ENCODE measurements around the gene USP12. TPM values are rescaled to one million over a fixed set of nuclear protein-coding genes. Genes with fewer than 3 reads are reported as not detected.

The USP12 gene
- total RNA-seq, 4 donors from 2014 or later: 19.2 to 33.7 (median 25.9) TPM

- TF ChIP-seq POLR2A (IDR thresholded peaks at IDR 0.05) (no peak), CTCF (IDR thresholded peaks at IDR 0.05) (no peak)
- H3K4me3 ChIP-seq (replicated peaks in 1 of 3): no peak overlapping the region
- intact Hi-C loops (cut with DNase I): no loop called here
These were observed 5.1 kb upstream of the USP12 start for GRCh38 chr13:27176470-27177410.

DNA sequence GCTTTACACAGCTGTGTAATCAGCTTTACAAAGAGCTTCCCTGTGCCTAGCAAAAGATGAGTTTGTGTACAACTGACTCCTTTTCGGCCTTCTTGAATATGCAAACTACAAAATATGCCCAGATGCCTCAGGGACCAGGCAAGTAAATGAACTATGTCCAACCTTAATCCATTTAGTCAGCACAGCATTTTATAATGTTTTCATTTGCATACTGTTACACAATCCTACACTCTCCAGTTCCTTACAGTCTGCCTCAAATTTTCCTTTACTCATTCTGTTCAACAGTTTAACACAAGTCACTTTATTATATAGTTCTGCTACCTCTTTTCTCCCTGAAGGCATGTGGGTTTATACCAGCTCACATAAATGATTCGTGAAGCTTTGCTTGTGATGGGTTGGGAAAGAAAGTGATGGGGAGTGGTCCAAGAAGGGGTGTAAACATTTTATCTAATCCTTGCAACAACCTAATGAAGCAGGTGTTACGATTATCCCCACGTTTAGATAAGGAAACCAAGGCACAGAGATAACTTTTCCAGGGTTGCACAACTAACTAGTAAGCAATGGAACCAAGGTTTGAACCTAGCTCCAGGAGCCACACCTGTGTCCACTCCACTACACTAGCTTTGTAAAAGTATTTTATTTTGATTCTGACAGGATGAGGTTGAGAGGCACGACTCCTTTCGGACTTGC is 3.3 kb upstream of the USP12 start:
- Histone ChIP-seq H3K9me3 (no peaks in the 10 kb centered on the region), H3K27me3 (no peaks in the 10 kb centered on the region), H3K4me1 (peaks cover 5 to 8% of the 10 kb centered on the region in 2 donors), H3K27ac (no peak overlapping the region), H3K4me3 (replicated peaks in 1 of 3) (no peak overlapping the region), H3K36me3 (no peaks in the 10 kb centered on the region)
- 73 to 79% methylated on average over 6 of the region's 6 CpGs for WGBS, 2 donors
- intact Hi-C loops (cut with DNase I): loop anchor here (5.0 kb wide), 1 partner anchor 97 kb away; the partner anchor contains the start of gene RASL11A
- DNase-seq: no peak
- no peak for TF ChIP-seq POLR2A (IDR thresholded peaks at IDR 0.05)
- TF ChIP-seq CTCF (IDR thresholded peaks at IDR 0.05): no peak

More at GRCh38 chr13:27176470-27177410, 5.1 kb upstream of the USP12 start:
- Histone ChIP-seq H3K9me3 (no peaks in the 10 kb centered on the region), H3K27me3 (no peaks in the 10 kb centered on the region), H3K27ac (no peak overlapping the region), H3K36me3 (no peaks in the 10 kb centered on the region), H3K4me1 (no peaks in the 10 kb centered on the region)
- no peak for DNase-seq
- 81 to 85% methylated on average over 8 of the region's 8 CpGs for WGBS, 2 donors

- intact Hi-C loops (cut with DNase I): loop anchor here (5.0 kb wide), 1 partner anchor 100 kb away; the partner anchor contains the start of gene RASL11A
These were observed 858 bp upstream of the USP12 start for GRCh38 chr13:27172495-27172842.

DNA sequence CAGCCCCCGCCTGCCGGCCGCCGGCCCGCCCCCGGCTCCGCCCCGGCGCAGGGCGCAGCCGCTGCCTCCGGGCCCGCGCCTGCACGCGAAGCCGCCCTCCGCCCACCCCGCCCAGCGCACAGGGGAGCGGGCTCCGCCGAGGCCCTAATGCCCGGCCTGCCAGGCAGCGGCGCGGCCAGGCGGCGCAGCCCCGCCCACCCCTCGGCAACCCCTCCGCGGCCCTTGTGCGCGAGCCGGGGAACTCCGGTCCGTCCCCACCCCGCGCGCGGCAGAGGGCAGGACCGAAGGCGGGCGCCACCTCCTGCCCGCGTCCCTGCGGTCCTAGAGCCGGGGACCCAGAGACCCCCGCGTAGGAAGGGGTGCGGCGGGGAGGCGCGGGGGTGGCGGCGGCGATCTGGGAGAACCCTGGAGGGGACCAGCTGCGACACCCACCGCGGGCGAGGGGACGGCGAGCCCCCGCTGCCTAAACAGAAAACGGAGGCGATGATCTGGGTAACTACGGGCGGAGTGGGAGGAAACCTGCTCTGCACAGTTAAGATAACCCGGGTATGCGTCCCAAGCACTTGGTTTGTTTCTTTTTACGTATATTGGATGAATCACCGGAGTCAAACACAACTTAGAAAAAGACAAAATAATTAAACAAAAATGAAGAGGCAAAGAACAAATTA is 350 bp upstream of the USP12 start:
- Histone ChIP-seq H3K4me1 (peaks cover 27 to 28% of the 10 kb centered on the region in 2 donors), H3K27me3 (no peaks in the 10 kb centered on the region), H3K27ac (peak overlapping the region; percentile 71 to 94 (median 89)), H3K36me3 (no peaks in the 10 kb centered on the region), H3K4me3 (replicated peaks in 1 of 3) (peak overlapping the region; percentile 53 to 93 (median 83)), H3K9me3 (no peaks in the 10 kb centered on the region)
- TF ChIP-seq CTCF (IDR thresholded peaks at IDR 0.05) (peak in 2 of 6 experiments; percentile 17 to 18), POLR2A (IDR thresholded peaks at IDR 0.05) (peak in 1 of 2 donors; percentile 24)
- intact Hi-C loops (cut with DNase I): loop anchor here (5.0 kb wide), 1 partner anchor 100 kb away; the partner anchor contains the start of gene RASL11A
- WGBS, 2 donors: 0% methylated on average over 14 to 23 of the region's 73 CpGs
- DNase-seq: peak; percentile 94 to 95

More at GRCh38 chr13:27172495-27172842, 858 bp upstream of the USP12 start:
- Histone ChIP-seq H3K27ac (peak overlapping the region; percentile 71 to 94 (median 89)), H3K4me1 (peaks cover 27 to 28% of the 10 kb centered on the region in 2 donors), H3K9me3 (no peaks in the 10 kb centered on the region), H3K27me3 (no peaks in the 10 kb centered on the region), H3K36me3 (no peaks in the 10 kb centered on the region), H3K4me3 (replicated peaks in 1 of 3) (peak overlapping the region in 2 of 3 donors; percentile 83 to 93)
- DNase-seq: no peak
- 35 to 57% methylated on average over 3 of the region's 3 CpGs for WGBS, 2 donors
- TF ChIP-seq CTCF (IDR thresholded peaks at IDR 0.05): no peak
- TF ChIP-seq POLR2A (IDR thresholded peaks at IDR 0.05): no peak

Measured in thyroid gland (tissue), 4 donors.